MM.1S (cell line): ENCODE measurements around the gene DACH2.
"Not testable (repeated sequence)": the region's sequence is repeated elsewhere in the genome, so short reads cannot be mapped to it uniquely, and the experiment has no call there.

Source experiments
- DNase-seq: peaks from one replicate; pipeline ENCODE4 v3.0.0-alpha.2; 2015
- H2AFZ ChIP-seq: fragments of 300-600 bp; sonication (generic); 2 replicates; pipeline ENCODE4 v1.6.0; 2016; ENCODE audit warnings: antibody characterized with exemption, low read length
- H3F3A ChIP-seq: fragments of 300-600 bp; sonication (generic); 2 replicates; pipeline ENCODE4 v1.6.1; 2016; ENCODE audit warnings: mild to moderate bottlenecking, antibody characterized with exemption, low read length, moderate library complexity, mixed read lengths; ENCODE audit not compliant: insufficient read depth
- H3K27ac ChIP-seq: fragments of 300-600 bp; sonication (generic); 2 replicates; pipeline ENCODE4 v1.5.1; 2016; ENCODE audit warnings: mild to moderate bottlenecking, low read length
- H3K27me3 ChIP-seq: fragments of 300-600 bp; sonication (generic); replicated peaks from 2 replicates; pipeline ENCODE4 v1.6.0; 2016; ENCODE audit warnings: low read length; ENCODE audit not compliant: insufficient read depth
- H3K36me3 ChIP-seq: fragments of 300-600 bp; sonication (generic); replicated peaks from 2 replicates; pipeline ENCODE4 v1.6.1; 2016; ENCODE audit warnings: mild to moderate bottlenecking, low read length, mixed read lengths; ENCODE audit not compliant: insufficient read depth
- H3K4me1 ChIP-seq: fragments of 300-600 bp; sonication (generic); 2 replicates; pipeline ENCODE4 v1.6.1; 2016; ENCODE audit warnings: low read length, mixed read lengths
- H3K4me2 ChIP-seq: fragments of 300-600 bp; sonication (generic); 2 replicates; pipeline ENCODE4 v1.6.0; 2016; ENCODE audit warnings: low read depth, low read length
- H3K4me3 ChIP-seq: fragments of 300-600 bp; sonication (generic); 2 replicates; pipeline ENCODE4 v1.5.1; 2016; ENCODE audit warnings: low read length, mixed read lengths
- H3K79me2 ChIP-seq: fragments of 300-600 bp; sonication (generic); 2 replicates; pipeline ENCODE4 v1.6.1; 2016; ENCODE audit warnings: mixed run types, low read length, mixed read lengths
- H3K9ac ChIP-seq: fragments of 300-600 bp; sonication (generic); 2 replicates; pipeline ENCODE4 v1.6.1; 2016; ENCODE audit warnings: low read length, mixed read lengths
- H3K9me2 ChIP-seq: fragments of 300-600 bp; sonication (generic); replicated peaks from 2 replicates; pipeline ENCODE4 v1.6.1; 2016; ENCODE audit warnings: mild to moderate bottlenecking, low read length, mixed read lengths; ENCODE audit not compliant: insufficient read depth
- H3K9me3 ChIP-seq: fragments of 300-600 bp; sonication (generic); replicated peaks from 2 replicates; pipeline ENCODE4 v1.6.1; 2016; ENCODE audit warnings: mild to moderate bottlenecking, low read length, mixed read lengths; ENCODE audit not compliant: insufficient read depth
- H4K20me1 ChIP-seq: fragments of 300-600 bp; sonication (generic); 2 replicates; pipeline ENCODE4 v1.6.1; 2016; ENCODE audit warnings: mild to moderate bottlenecking, low read length, moderate library complexity, mixed read lengths; ENCODE audit not compliant: insufficient read depth
- EZH2 ChIP-seq: fragments of 300-600 bp; sonication (generic); optimal IDR thresholded peaks from 2 replicates; pipeline ENCODE3; 2017; ENCODE audit warnings: low read depth, mild to moderate bottlenecking, antibody characterized with exemption, low read length, mixed read lengths
- EZH2phosphoT487 ChIP-seq: fragments of 300-600 bp; sonication (generic); IDR thresholded peaks from 2 replicates; pipeline ENCODE4 v1.6.1; 2018; ENCODE audit warnings: antibody characterized with exemption, low read length
- TF ChIP-seq, protein P1 (sequence below): fragments of 300-600 bp; sonication (generic); IDR thresholded peaks from 2 replicates; pipeline ENCODE4 v1.5.1; 2016; ENCODE audit warnings: antibody characterized with exemption, low read length, mixed read lengths

DACH2 gene

GRCh38 chrX:86149119-86149518 lies 868 bp downstream of the DACH2 start:
- peak overlapping the region; percentile 79 for H3K4me2 ChIP-seq
- no peak for TF ChIP-seq EZH2phosphoT487
- no peak for TF ChIP-seq EZH2
- no peak overlapping the region for H3K9ac ChIP-seq
- no peaks in the 10 kb centered on the region for H3F3A ChIP-seq
- H3K4me1 ChIP-seq = no peaks in the 10 kb centered on the region
- H3K9me3 ChIP-seq = no peaks in the 10 kb centered on the region
- H3K9me2 ChIP-seq = no peaks in the 10 kb centered on the region
- peak overlapping the region; percentile 63 for H3K4me3 ChIP-seq
- no peaks in the 10 kb centered on the region for H3K36me3 ChIP-seq
- peak overlapping the region; percentile 77 for H2AFZ ChIP-seq
- no peaks in the 10 kb centered on the region for H3K79me2 ChIP-seq
- no peaks in the 10 kb centered on the region for H3K27me3 ChIP-seq
- no peak for DNase-seq
- H3K27ac ChIP-seq = no peak overlapping the region
- no peaks in the 10 kb centered on the region for H4K20me1 ChIP-seq

DNA sequence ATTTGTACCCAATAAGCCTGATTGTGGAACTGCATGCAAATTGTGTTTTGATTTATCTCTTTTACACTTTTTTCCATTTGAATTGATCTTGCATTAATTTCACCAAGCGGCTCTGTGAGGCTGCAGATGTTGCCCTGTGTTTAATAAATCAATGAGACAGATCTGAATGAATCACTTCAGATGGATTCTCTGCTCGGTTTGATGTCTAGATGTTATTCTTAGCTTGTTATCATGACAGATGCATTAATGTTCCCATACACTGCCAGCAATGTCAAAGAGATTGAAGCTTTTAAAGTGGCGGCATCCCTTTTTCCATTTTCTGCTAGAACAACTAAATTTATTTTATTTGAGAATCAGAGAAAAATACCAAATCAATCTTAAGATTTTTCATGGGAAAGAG lies 6.3 kb downstream of the DACH2 start:
- Histone ChIP-seq H3K4me1 (no peaks in the 10 kb centered on the region), H3F3A (no peaks in the 10 kb centered on the region), H3K79me2 (no peaks in the 10 kb centered on the region), H4K20me1 (no peaks in the 10 kb centered on the region), H2AFZ (no peak overlapping the region), H3K9ac (no peak overlapping the region), H3K27ac (no peak overlapping the region), H3K4me2 (no peak overlapping the region), H3K4me3 (no peak overlapping the region), H3K9me2 (no peaks in the 10 kb centered on the region), H3K9me3 (no peaks in the 10 kb centered on the region), H3K36me3 (no peaks in the 10 kb centered on the region), H3K27me3 (no peaks in the 10 kb centered on the region)
- TF ChIP-seq EZH2 = no peak
- no peak for TF ChIP-seq EZH2phosphoT487
- TF ChIP-seq, protein P1, sequence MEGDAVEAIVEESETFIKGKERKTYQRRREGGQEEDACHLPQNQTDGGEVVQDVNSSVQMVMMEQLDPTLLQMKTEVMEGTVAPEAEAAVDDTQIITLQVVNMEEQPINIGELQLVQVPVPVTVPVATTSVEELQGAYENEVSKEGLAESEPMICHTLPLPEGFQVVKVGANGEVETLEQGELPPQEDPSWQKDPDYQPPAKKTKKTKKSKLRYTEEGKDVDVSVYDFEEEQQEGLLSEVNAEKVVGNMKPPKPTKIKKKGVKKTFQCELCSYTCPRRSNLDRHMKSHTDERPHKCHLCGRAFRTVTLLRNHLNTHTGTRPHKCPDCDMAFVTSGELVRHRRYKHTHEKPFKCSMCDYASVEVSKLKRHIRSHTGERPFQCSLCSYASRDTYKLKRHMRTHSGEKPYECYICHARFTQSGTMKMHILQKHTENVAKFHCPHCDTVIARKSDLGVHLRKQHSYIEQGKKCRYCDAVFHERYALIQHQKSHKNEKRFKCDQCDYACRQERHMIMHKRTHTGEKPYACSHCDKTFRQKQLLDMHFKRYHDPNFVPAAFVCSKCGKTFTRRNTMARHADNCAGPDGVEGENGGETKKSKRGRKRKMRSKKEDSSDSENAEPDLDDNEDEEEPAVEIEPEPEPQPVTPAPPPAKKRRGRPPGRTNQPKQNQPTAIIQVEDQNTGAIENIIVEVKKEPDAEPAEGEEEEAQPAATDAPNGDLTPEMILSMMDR = no peak
- no peak for DNase-seq

GRCh38 chrX:86171366-86171765 lies 23.1 kb downstream of the DACH2 start:
- Histone ChIP-seq H3F3A (no peaks in the 10 kb centered on the region), H3K9me3 (no peaks in the 10 kb centered on the region), H3K27ac (no peak overlapping the region), H3K4me3 (no peak overlapping the region), H3K9me2 (no peaks in the 10 kb centered on the region), H3K27me3 (no peaks in the 10 kb centered on the region), H3K4me1 (no peaks in the 10 kb centered on the region), H3K9ac (no peak overlapping the region), H4K20me1 (no peaks in the 10 kb centered on the region), H3K79me2 (no peaks in the 10 kb centered on the region), H2AFZ (no peak overlapping the region), H3K36me3 (no peaks in the 10 kb centered on the region), H3K4me2 (no peak overlapping the region)
- peak; percentile 49 for DNase-seq
- TF ChIP-seq EZH2phosphoT487 = no peak
- TF ChIP-seq, protein P1 = peak; percentile 43

DNA sequence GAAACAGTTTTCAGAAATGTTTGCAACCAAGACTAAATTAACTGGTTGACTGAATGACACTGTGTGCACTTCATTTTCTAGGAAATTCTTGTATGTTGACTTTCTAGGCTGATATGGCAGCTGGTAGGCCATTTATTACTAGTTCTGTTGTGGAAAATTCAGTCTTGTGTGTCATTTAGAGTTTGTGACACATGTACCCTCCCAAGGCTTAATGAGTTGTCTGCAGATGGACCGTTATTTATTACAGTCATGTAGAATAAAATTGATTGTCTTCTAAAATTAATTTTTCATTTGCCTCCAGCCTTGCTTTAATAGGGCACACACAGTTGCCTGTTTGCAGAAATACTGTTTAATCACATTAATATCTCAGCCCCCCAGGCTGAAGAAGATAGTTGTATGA lies 30.7 kb downstream of the DACH2 start:
- Histone ChIP-seq H2AFZ (no peak overlapping the region), H3K4me1 (no peaks in the 10 kb centered on the region), H3K79me2 (no peaks in the 10 kb centered on the region), H3K27ac (no peak overlapping the region), H3K9me3 (no peaks in the 10 kb centered on the region), H3K4me3 (no peak overlapping the region), H3K4me2 (no peak overlapping the region), H3F3A (no peaks in the 10 kb centered on the region), H3K27me3 (no peaks in the 10 kb centered on the region), H3K9ac (no peak overlapping the region), H4K20me1 (no peaks in the 10 kb centered on the region), H3K9me2 (no peaks in the 10 kb centered on the region), H3K36me3 (no peaks in the 10 kb centered on the region)
- TF ChIP-seq EZH2 (no peak), EZH2phosphoT487 (no peak)
- TF ChIP-seq, protein P1 = no peak
- DNase-seq = no peak

DNA sequence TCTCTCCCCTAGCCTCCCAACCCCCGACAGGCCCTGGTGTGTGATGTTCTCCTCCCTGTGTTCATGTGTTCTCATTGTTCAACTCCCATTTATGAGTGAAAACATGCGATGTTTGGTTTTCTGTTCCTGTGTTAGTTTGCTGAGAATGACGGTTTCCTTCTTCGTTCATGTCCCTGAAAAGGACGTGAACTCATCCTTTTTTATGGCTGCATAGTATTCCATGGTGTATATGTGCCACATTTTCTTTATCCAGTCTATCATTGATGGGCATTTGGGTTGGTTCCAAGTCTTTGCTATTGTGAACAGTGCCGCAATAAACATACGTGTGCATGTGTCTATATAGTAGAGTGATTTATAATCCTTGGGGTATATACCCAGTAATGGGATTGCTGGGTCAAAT lies 33.1 kb downstream of the DACH2 start:
- not testable (repeated sequence) for H3K79me2 ChIP-seq, H3K9ac ChIP-seq, H3K27me3 ChIP-seq, H3K4me2 ChIP-seq, H3F3A ChIP-seq, H3K4me1 ChIP-seq, H2AFZ ChIP-seq, H3K27ac ChIP-seq, H3K9me2 ChIP-seq, H4K20me1 ChIP-seq, H3K36me3 ChIP-seq, H3K4me3 ChIP-seq, DNase-seq, H3K9me3 ChIP-seq
